GM18858 (cell line): ENCODE data around the gene PLCH2.

ENCODE experiments used
- ATAC-seq: cut with Tn5 transposase; IDR thresholded peaks from one replicate; pipeline ENCODE4 v1.9.1; 2021; ENCODE audit not compliant: unreplicated experiment

Gene PLCH2

GRCh38 chr1:2459757-2460156, 16.3 kb upstream of the PLCH2 start:
- ATAC-seq, result no peak

- no peak for ATAC-seq
Measured at GRCh38 chr1:2460203-2460602, 15.9 kb upstream of the PLCH2 start.

DNA sequence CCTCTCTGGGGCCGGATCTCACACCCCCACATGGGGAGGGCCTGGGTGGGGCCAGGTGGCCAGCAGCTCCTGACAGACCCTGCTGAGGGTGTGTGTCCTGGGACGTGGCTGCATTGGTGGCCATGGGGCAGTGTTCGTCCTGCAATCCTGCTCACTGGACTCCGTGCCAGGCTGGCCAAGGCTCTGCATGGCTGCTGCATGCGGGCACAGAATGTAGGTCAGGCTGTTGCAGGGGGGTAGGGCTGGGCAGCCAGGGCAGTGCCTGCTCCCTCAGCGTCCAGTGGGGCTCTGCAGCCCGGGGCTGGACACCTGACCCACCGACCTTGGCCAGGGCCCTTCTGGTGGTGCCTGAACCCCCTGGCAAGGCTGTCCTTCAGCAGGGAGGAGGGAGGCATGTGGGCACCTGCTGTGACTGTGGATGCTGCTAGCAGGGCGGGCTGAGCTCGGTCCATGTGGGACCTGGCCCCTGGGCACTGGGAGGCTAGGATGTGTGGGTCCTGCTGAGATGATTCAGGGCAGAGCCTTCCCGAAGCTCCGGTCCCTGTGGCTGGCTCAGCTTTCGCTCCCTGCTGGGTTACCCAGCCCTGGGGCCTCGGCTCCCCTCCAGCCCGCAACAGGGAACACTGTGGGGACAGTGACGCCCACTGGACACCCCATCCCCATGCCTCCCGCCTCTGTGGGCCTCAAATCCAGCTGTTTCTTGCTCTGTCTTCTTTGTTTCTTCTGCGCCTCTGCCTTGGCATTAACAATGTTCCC, 14.9 kb upstream of the PLCH2 start:
- no peak for ATAC-seq

DNA sequence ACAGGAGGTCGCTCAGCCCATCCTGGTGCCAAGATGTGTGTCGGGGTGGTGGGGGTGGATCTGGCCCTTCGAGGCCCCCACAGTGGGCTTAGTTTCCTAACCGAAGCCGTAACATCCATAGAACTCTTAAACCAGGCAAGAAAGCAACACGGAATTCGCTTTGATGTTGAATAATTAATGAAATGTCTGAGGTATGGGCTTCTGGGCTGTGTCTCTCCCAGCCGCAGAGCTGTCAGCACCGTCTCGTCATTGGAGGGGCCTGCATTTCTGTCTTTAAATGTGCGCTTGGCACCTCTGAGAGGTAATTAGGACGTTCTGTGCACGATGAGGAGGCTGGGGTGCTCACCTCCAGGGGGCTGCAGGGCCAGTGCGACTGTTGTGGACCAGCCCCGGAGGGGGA, 13.3 kb upstream of the PLCH2 start:
- ATAC-seq, result no peak

DNA sequence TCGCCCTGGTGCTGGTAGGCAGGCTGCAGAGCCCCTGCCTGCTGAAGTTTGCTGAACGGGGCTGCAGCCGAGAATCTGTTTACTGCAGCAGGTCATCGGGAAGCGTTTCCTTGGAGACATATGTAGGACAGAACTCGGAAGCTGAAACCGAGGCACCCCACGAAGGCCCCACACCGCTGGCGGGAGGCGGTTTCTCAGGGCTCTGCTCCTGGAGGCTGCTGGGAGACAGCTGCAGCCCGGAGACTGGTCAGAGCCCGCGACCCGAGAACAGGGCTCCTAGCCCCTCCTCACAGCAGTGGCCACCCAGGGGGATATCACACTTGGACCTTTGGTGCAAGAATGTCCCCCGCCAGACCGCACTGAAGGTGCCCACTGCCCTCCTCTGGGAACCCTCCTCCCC, 12.7 kb upstream of the PLCH2 start:
- no peak for ATAC-seq

GRCh38 chr1:2465371-2466269, 10.5 kb upstream of the PLCH2 start:
- no peak for ATAC-seq

DNA sequence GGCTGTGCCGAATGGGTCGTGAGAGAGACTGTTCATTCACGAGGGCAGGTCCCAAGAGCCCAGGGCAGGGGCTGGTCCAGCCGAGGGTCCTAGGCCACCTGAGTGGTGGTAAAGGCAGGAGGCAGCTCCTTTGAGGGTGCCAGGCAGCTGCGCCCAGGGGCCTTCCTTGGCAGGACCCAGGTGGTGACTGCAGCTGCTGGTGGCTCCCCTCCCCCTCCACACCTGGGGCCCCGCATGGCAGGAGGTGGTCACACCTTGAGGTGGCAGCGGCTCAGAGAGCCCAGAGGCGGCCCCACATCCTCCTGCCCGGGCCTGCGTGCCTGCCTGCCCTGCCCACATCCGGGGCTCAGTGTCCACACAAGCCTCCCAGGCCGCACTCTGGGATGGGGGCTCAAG, 9.8 kb upstream of the PLCH2 start:
- ATAC-seq, result no peak

DNA sequence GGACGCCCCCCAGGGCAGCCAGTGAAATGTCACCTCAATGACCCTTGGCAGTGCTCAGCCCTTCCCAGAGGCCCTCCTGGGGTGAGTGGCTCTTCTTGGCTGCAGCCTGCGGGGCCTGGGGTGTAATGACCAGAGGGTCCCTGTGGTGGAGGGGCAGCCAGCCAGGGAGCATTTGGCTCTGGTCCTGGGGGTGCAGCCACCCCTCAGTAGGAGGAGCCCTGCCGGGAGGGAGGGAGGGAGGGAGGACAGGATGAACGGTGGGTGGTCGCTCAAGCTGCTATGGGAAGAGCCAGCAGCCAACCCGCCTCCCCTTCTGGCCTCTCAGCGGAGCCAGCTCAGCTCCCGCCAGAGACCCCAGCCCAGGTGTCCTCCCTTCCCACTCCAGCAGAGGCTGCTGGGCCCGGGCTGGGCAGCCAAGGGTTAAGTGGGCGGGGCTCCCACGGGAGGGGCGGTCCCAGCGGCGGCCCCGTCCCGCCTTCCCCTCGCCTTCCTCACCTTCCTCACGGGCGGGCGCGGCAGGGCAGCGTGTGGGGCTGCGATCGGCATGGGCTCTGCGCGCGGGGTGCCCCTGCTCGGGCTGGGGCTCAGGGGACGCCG, 9.0 kb upstream of the PLCH2 start:
- no peak for ATAC-seq

GRCh38 chr1:2468041-2468472, 8.0 kb upstream of the PLCH2 start:
- no peak for ATAC-seq

DNA sequence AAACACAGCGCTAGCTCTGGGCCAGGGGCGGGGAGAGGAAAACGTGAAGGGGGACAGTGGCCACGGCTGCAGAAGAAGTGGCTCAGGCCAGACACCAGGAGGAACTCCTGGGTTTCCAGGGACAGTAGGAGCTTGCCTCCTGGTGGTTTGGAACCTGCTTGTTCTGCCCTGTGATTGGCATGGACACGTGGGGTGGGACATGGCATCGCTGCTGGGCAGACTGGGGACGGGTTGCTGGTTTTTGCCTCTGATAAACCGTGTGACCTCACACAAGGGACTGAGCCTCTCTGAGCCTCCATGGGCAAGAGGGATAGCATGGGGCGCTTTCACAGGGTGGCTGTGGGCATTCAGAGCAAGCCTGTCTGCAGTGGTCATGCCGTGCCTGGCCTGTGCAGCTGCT, 7.5 kb upstream of the PLCH2 start:
- no peak for ATAC-seq

DNA sequence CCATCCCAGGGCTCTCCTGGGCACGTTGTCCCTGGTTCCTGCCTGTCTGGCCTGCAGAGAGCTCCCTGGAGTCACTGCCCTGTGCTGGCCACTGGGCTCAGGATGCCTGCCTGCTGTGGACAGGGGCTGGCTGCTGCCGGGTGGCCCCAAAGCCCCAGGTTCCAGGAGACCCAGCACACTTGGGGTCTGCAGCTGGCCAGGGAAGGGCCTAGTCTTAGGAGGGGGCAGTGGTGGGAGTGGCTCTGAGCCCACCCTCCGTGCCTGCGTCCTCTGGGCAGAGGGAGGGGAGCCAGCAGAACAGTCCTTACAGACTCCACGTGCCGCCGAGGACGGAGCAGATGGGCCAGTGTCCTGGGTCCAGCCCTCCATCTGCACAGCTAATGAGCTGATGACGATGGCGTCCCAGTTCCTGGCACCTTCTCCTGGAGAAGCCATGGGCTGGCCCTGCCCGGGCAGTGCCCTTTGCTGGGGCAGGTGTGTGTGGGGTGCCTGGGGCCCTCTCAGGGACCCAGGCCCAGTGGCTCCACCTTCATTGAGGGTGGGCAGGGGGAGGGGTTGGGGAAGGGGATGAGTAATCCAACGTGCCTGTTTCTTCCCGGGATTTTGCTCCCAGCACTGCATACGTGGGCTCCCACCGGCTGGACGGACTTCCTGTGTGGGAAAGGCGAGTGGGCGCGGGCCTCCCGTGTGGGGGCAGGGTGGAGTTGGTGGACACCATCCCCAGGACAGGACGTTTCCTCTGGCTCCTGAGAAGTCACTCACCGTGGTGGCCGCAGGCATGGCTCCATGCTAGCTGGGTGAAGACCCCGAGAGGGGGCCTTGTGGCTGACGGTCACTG, 6.8 kb upstream of the PLCH2 start:
- ATAC-seq, result no peak

DNA sequence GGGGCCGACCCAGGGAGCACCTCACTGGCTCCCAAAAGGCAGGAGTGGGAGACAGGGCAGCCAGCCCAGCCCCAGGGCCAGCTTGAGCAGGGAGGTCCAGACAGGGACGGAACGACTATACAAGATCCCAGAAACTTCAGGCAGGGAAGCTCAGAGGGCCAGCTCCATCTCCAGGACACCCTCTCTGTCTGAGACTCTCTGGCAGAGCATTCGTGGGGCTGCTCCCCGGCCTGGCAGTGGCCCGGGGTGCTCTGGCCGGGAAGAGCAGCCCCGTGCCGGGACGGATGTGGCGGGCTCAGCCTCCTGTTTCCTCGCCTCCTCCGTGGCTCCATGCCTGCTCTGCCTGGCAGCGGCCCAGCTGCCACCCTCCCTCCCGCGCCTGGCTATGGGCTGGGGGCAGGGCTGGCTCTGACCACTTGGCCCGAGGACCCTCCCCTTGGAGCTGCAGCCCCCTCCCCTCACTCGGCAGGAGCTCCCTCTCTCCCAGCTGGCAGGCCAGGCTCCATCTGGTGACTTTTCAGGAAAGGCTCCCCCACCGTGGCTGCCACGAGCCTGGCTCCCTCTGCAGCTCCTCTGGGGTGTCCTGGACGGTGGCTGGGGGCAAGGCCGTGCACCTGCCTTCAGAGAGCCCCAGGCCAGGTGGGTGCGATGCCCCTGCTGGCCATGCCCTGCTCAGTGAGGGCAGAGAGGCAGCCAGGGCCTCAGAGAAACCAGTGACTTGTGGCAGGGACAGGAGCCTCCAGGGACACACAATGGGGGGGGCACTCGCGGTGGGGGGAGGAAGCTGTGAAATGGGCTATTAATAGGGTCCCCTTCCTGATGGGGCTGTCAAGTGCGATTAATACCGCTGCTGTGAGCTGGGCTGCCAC, 5.6 kb upstream of the PLCH2 start:
- ATAC-seq, result no peak

- no peak for ATAC-seq
Measured at GRCh38 chr1:2471159-2471471, 5.0 kb upstream of the PLCH2 start.

DNA sequence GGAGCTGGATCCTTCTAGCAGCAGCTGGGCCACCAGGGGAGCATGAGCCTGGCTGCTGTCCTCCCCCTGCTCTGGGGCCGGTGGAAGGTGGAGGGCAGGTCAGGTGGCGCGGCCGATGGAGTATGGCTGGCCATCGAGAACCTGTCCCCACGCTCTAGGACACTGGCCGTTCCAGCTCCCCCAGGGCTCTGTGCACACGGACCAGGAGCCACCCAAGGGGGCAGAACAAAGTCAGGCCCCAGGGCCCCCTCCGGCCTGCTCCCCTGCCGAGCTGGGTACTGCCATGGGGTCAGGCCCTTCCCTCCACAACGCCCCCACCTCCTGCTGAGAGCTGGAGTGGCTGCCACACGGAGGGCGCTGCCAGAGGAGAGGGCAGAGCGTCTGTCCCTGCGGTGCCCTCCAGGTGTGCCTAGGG, 4.5 kb upstream of the PLCH2 start:
- no peak for ATAC-seq

DNA sequence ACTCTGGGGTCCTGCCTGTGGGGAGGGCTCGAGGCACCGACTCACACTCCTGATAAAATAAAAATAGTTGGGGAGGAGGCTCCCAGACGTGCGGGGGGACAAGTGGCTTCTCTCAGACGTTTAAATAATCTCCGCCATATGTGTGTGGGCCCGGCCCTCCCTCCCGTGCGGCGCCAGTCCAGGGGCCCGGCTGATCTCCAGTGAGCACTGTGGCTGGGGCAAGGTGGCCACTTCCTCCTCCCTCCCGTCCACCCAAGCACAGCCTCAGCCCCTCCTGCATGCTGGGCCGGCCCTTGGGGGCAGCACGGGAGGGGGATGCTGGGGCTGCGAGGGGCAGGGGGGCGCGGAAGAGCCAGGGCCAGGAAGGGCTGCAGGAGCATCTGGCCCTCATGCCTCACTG, 4.0 kb upstream of the PLCH2 start:
- ATAC-seq, result no peak

- no peak for ATAC-seq
Measured at GRCh38 chr1:2472561-2473177, 3.4 kb upstream of the PLCH2 start.

GRCh38 chr1:2473198-2473597, 2.9 kb upstream of the PLCH2 start:
- ATAC-seq, result no peak

- ATAC-seq, result no peak
Measured at GRCh38 chr1:2474104-2474844, 1.8 kb upstream of the PLCH2 start.

GRCh38 chr1:2474933-2475371, 1.1 kb upstream of the PLCH2 start:
- ATAC-seq, result no peak
